Activated T-cell treated with anti-CD3 and anti-CD28 coated beads for 48 hours (primary cell): Measurements from ENCODE around the gene DDC.

Experiments
- DNase-seq: peaks from one replicate; pipeline ENCODE4 v3.0.0-alpha.2; 2020; ENCODE audit warnings: low read depth

Gene DDC

GRCh38 chr7:50412973-50413372 is 152.2 kb downstream of the DDC start:
- DNase-seq, result no peak

- DNase-seq, result no peak
Measured at GRCh38 chr7:50411332-50411731, 153.9 kb downstream of the DDC start.

DNA sequence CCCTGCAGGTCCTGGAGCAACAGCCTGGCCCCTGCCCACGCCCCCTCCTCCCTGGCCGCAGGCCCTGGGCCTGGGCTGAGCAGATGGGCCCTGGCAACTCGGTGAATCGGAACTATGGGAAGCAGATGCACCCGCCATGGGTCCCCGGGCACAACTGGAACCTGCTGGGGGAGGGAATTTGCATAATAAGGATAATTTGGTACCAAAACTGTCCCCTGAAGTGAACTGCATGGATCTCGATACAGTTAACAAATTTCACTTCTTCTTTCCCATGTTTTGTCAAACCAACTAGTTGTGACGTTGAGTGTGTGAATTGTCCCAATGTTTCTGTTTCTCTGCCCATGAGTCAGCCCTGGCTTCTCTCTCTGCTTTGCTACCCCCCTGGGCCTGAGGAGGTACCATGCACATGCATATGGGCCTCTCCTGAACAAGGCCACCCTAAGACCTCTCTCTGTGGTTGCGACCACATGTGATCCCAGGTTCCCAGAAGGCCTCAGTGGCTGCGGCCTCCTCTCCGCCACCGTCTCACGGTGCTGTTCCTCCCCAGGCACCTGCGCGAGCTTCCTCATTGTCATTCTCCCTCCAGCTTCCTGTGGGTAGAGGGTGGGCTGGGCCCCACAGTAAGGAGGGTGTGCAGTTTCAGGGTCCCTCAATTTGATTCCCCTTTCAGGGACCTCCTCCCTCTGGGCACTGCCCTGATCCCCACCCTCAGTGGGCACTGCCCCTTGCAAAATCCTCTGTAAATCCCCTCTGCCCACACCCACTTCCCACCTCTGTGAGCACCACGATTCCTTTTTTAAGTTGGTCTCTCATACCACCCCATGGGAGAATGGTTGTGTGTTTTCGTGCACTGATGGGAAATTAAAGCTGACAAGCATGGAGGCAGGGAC is 155.1 kb downstream of the DDC start:
- DNase-seq, result no peak
